WTC11 (cell line): ENCODE measurements around the gene ANKRD30B. TPM values are rescaled to one million over a fixed set of nuclear protein-coding genes. Genes with fewer than 3 reads are reported as not detected.

Experiments
- ATAC-seq: fragments of 200-7000 bp; cut with Tn5 transposase; 2 replicates; pipeline ENCODE4 v1.10.0; 2021; ENCODE audit warnings: mild to moderate bottlenecking, moderate library complexity
- CTCF ChIA-PET: fragments of 300-600 bp; sonication (Branson Sonifier 250); formaldehyde crosslinking; loops from one replicate; lab custom pipeline; 2021; ENCODE audit warnings: antibody characterized with exemption; lab: Charles Lee
- POLR2A ChIA-PET: fragments of 350-600 bp; sonication (Branson Sonifier 250); formaldehyde crosslinking; loops from one replicate; lab custom pipeline; 2021; ENCODE audit warnings: antibody characterized with exemption; lab: Charles Lee
- DNase-seq: peaks from one replicate; pipeline ENCODE4 v3.0.0; 2021; ENCODE audit warnings: low spot score
- H3K27ac Mint-ChIP-seq: 2 replicates; pipeline ENCODE4 v1.8.0; 2021; ENCODE audit warnings: mixed read lengths
- H3K27me3 Mint-ChIP-seq: 2 replicates; pipeline ENCODE4 v1.8.0; 2021; ENCODE audit warnings: low read depth, mild to moderate bottlenecking, moderate library complexity, mixed read lengths
- H3K36me3 Mint-ChIP-seq: 2 replicates; pipeline ENCODE4 v1.8.0; 2021; ENCODE audit warnings: mixed read lengths
- H3K4me1 Mint-ChIP-seq: 2 replicates; pipeline ENCODE4 v1.8.0; 2022; ENCODE audit warnings: mixed read lengths
- H3K4me3 Mint-ChIP-seq: 2 replicates; pipeline ENCODE4 v1.8.0; 2021; ENCODE audit warnings: mild to moderate bottlenecking, moderate library complexity, mixed read lengths
- H3K9me3 Mint-ChIP-seq: 2 replicates; pipeline ENCODE4 v1.8.0; 2021; ENCODE audit warnings: mixed read lengths
- ATF1 ChIP-seq: sonication (generic); formaldehyde crosslinking; IDR thresholded peaks from 2 replicates; pipeline ENCODE4 v1.8.1; 2023; ENCODE audit warnings: mild to moderate bottlenecking, moderate library complexity, missing genetic modification reagents
- CREM ChIP-seq: sonication (generic); formaldehyde crosslinking; IDR thresholded peaks from 2 replicates; pipeline ENCODE4 v1.8.1; 2022; ENCODE audit warnings: mild to moderate bottlenecking, missing genetic modification reagents, moderate library complexity
- E2F4 ChIP-seq: sonication (generic); formaldehyde crosslinking; IDR thresholded peaks from 2 replicates; pipeline ENCODE4 v1.8.1; 2022; ENCODE audit warnings: low read depth, mild to moderate bottlenecking, moderate library complexity, missing genetic modification reagents, borderline replicate concordance
- ETV6 ChIP-seq: sonication (generic); formaldehyde crosslinking; IDR thresholded peaks from 2 replicates; pipeline ENCODE4 v1.8.1; 2022; ENCODE audit warnings: mild to moderate bottlenecking, missing genetic modification reagents
- FOXK1 ChIP-seq: sonication (generic); formaldehyde crosslinking; IDR thresholded peaks from 2 replicates; pipeline ENCODE4 v1.8.0; 2022; ENCODE audit warnings: mild to moderate bottlenecking, moderate library complexity, missing genetic modification reagents
- FOXP1 ChIP-seq: sonication (generic); formaldehyde crosslinking; IDR thresholded peaks from 2 replicates; pipeline ENCODE4 v1.8.0; 2022; ENCODE audit warnings: missing genetic modification reagents, mild to moderate bottlenecking, moderate library complexity, borderline replicate concordance
- FOXP4 ChIP-seq: sonication (generic); formaldehyde crosslinking; IDR thresholded peaks from 2 replicates; pipeline ENCODE4 v1.8.0; 2022; ENCODE audit warnings: mild to moderate bottlenecking, missing genetic modification reagents
- IRF2 ChIP-seq: sonication (generic); formaldehyde crosslinking; IDR thresholded peaks from 2 replicates; pipeline ENCODE4 v1.8.0; 2022; ENCODE audit warnings: low read depth, missing genetic modification reagents, borderline replicate concordance
- JUN ChIP-seq: sonication (generic); formaldehyde crosslinking; IDR thresholded peaks from 2 replicates; pipeline ENCODE4 v1.8.0; 2023; ENCODE audit warnings: mild to moderate bottlenecking, missing genetic modification reagents
- MAX ChIP-seq: sonication (generic); formaldehyde crosslinking; IDR thresholded peaks from 2 replicates; pipeline ENCODE4 v1.8.0; 2022; ENCODE audit warnings: mild to moderate bottlenecking, missing genetic modification reagents
- OVOL2 ChIP-seq: fragments of 250-450 bp; sonication (Bioruptor Pico); IDR thresholded peaks from 2 replicates; pipeline ENCODE4 v1.9.0; 2021; ENCODE audit warnings: mild to moderate bottlenecking, borderline replicate concordance
- RORB ChIP-seq: fragments of 250-450 bp; sonication (Bioruptor Pico); IDR thresholded peaks from 2 replicates; pipeline ENCODE4 v1.9.0; 2021; ENCODE audit warnings: mild to moderate bottlenecking
- SMAD4 ChIP-seq: sonication (generic); formaldehyde crosslinking; IDR thresholded peaks from 2 replicates; pipeline ENCODE4 v1.8.0; 2022; ENCODE audit warnings: mild to moderate bottlenecking, missing genetic modification reagents
- STAT6 ChIP-seq: sonication (generic); formaldehyde crosslinking; conservative IDR thresholded peaks from 2 replicates; pipeline ENCODE4 v1.8.1; 2023; ENCODE audit warnings: mild to moderate bottlenecking, low read depth, missing genetic modification reagents, moderate library complexity
- TEAD1 ChIP-seq: sonication (generic); formaldehyde crosslinking; IDR thresholded peaks from 2 replicates; pipeline ENCODE4 v1.8.0; 2022; ENCODE audit warnings: mild to moderate bottlenecking, missing genetic modification reagents
- ZMAT4 ChIP-seq: fragments of 250-450 bp; sonication (Bioruptor Pico); IDR thresholded peaks from 2 replicates; pipeline ENCODE4 v1.9.0; 2021; ENCODE audit warnings: mild to moderate bottlenecking
- ZNF121 ChIP-seq: sonication (generic); formaldehyde crosslinking; IDR thresholded peaks from 2 replicates; pipeline ENCODE4 v1.8.0; 2023; ENCODE audit warnings: missing genetic modification reagents
- ZNF219 ChIP-seq: sonication (generic); formaldehyde crosslinking; IDR thresholded peaks from 2 replicates; pipeline ENCODE4 v1.8.0; 2023; ENCODE audit warnings: missing genetic modification reagents, mild to moderate bottlenecking, borderline replicate concordance
- ZNF232 ChIP-seq: sonication (generic); formaldehyde crosslinking; IDR thresholded peaks from 2 replicates; pipeline ENCODE4 v1.8.0; 2022; ENCODE audit warnings: mild to moderate bottlenecking, missing genetic modification reagents
- ZNF512 ChIP-seq: sonication (generic); formaldehyde crosslinking; IDR thresholded peaks from 2 replicates; pipeline ENCODE4 v1.8.1; 2022; ENCODE audit warnings: missing genetic modification reagents, borderline replicate concordance
- ZNF671 ChIP-seq: fragments of 250-450 bp; sonication (Bioruptor Pico); IDR thresholded peaks from 2 replicates; pipeline ENCODE4 v1.8.0; 2021; ENCODE audit warnings: mild to moderate bottlenecking
- total RNA-seq: library from RNA; stranded (reverse); gene quantifications from 3 replicates; pipeline ENCODE4 v1.2.3, GENCODE V29; 2021
- TF ChIP-seq, protein P1 (sequence below): sonication (generic); formaldehyde crosslinking; IDR thresholded peaks from 2 replicates; pipeline ENCODE4 v1.8.1; 2023; ENCODE audit warnings: mild to moderate bottlenecking, missing genetic modification reagents, moderate library complexity
- TF ChIP-seq, protein P2 (sequence below): sonication (generic); formaldehyde crosslinking; IDR thresholded peaks from 2 replicates; pipeline ENCODE4 v1.8.1; 2023; ENCODE audit warnings: mild to moderate bottlenecking, missing genetic modification reagents
- TF ChIP-seq, protein P3 (sequence below): sonication (generic); formaldehyde crosslinking; IDR thresholded peaks from 2 replicates; pipeline ENCODE4 v1.8.0; 2022; ENCODE audit warnings: mild to moderate bottlenecking, missing genetic modification reagents

The ANKRD30B gene
- total RNA-seq, 1 experiment from 2014 or later, result not detected

DNA sequence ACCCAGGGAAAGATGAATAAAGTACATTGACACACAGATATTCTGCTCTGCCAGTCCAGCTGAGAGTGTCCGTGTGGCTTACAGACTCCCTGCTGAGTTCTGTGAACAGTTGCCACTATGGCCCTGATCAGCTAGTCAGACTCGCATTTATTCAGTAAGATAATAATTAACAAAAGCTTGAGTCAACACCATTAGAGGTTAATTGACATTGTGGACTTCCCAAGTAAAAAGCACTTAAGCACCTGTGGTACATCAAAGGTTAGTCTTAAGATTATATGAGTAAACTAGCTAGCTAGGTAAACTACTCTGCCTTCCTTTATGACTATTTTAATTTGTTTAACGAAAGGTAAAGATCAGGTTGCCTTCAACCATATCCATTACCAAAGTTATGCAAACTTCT, 33.7 kb downstream of the ANKRD30B start:
- ChIA-PET CTCF (no interaction called here), POLR2A (no interaction called here)
- peaks cover 66% of the 10 kb centered on the region for H3K9me3 Mint-ChIP-seq
- TF ChIP-seq TEAD1 (CRISPR knock-in tag), result no peak
- TF ChIP-seq, protein P1, sequence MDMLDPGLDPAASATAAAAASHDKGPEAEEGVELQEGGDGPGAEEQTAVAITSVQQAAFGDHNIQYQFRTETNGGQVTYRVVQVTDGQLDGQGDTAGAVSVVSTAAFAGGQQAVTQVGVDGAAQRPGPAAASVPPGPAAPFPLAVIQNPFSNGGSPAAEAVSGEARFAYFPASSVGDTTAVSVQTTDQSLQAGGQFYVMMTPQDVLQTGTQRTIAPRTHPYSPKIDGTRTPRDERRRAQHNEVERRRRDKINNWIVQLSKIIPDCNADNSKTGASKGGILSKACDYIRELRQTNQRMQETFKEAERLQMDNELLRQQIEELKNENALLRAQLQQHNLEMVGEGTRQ (CRISPR knock-in tag), result no peak
- TF ChIP-seq ZNF671 (CRISPR knock-in tag), result no peak
- TF ChIP-seq IRF2, result no peak
- TF ChIP-seq OVOL2 (CRISPR knock-in tag), result no peak
- TF ChIP-seq, protein P2, sequence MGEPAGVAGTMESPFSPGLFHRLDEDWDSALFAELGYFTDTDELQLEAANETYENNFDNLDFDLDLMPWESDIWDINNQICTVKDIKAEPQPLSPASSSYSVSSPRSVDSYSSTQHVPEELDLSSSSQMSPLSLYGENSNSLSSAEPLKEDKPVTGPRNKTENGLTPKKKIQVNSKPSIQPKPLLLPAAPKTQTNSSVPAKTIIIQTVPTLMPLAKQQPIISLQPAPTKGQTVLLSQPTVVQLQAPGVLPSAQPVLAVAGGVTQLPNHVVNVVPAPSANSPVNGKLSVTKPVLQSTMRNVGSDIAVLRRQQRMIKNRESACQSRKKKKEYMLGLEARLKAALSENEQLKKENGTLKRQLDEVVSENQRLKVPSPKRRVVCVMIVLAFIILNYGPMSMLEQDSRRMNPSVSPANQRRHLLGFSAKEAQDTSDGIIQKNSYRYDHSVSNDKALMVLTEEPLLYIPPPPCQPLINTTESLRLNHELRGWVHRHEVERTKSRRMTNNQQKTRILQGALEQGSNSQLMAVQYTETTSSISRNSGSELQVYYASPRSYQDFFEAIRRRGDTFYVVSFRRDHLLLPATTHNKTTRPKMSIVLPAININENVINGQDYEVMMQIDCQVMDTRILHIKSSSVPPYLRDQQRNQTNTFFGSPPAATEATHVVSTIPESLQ, result no peak
- H3K4me3 Mint-ChIP-seq, result no peak overlapping the region
- H3K27me3 Mint-ChIP-seq, result peaks cover 3% of the 10 kb centered on the region; the same call in 1 of the 2 replicates
- no peaks in the 10 kb centered on the region for H3K4me1 Mint-ChIP-seq
- peaks cover 58% of the 10 kb centered on the region for H3K36me3 Mint-ChIP-seq
- DNase-seq (no peak), ATAC-seq (no peak)
- no peak overlapping the region for H3K27ac Mint-ChIP-seq

GRCh38 chr18:14784133-14784532, 36.2 kb downstream of the ANKRD30B start:
- ATAC-seq, result no peak
- Mint-ChIP-seq H3K27ac (no peak overlapping the region), H3K36me3 (peaks cover 51% of the 10 kb centered on the region), H3K9me3 (peaks cover 61% of the 10 kb centered on the region), H3K4me1 (no peaks in the 10 kb centered on the region), H3K4me3 (no peak overlapping the region), H3K27me3 (no peaks in the 10 kb centered on the region)
- DNase-seq, result no peak
- TF ChIP-seq FOXP1 (no peak), SMAD4 (CRISPR knock-in tag) (no peak), TEAD1 (CRISPR knock-in tag) (no peak), FOXK1 (no peak), MAX (no peak), ZNF512 (no peak), CREM (CRISPR knock-in tag) (no peak), RORB (CRISPR knock-in tag) (no peak), ATF1 (CRISPR knock-in tag) (no peak), ZNF219 (CRISPR knock-in tag) (no peak), ETV6 (CRISPR knock-in tag) (no peak), FOXP4 (CRISPR knock-in tag) (no peak), E2F4 (CRISPR knock-in tag) (no peak), ZNF121 (CRISPR knock-in tag) (no peak), STAT6 (CRISPR knock-in tag) (no peak), ZMAT4 (CRISPR knock-in tag) (no peak), JUN (CRISPR knock-in tag) (no peak), ZNF232 (CRISPR knock-in tag) (no peak)
- TF ChIP-seq, protein P3, sequence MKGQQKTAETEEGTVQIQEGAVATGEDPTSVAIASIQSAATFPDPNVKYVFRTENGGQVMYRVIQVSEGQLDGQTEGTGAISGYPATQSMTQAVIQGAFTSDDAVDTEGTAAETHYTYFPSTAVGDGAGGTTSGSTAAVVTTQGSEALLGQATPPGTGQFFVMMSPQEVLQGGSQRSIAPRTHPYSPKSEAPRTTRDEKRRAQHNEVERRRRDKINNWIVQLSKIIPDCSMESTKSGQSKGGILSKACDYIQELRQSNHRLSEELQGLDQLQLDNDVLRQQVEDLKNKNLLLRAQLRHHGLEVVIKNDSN, result no peak
- ChIA-PET POLR2A (no interaction called here), CTCF (no interaction called here)
